ENCODE results near the gene NFAT5. TPM values are rescaled to one million over a fixed set of nuclear protein-coding genes. Genes with fewer than 3 reads are reported as not detected.

The NFAT5 gene
- total RNA-seq, 1 donor from 2014 or later, result 48.3 TPM

- intact Hi-C loops (cut with micrococcal nuclease), result no loop called here
- POLR2A ChIA-PET, result interaction anchor here (0.6 kb wide), 2 partner anchors 85 to 208 kb away, joined by 3 to 4 read pairs; no protein-coding TSS in a partner anchor
- Mint-ChIP-seq H3K27ac (peak overlapping the region; percentile 30), H3K4me1 (peaks cover 25% of the 10 kb centered on the region), H3K9me3 (no peaks in the 10 kb centered on the region), H3K36me3 (ENCODE audit: low read depth) (peaks cover 23% of the 10 kb centered on the region), H3K27me3 (no peaks in the 10 kb centered on the region), H3K4me3 (no peak overlapping the region)
- ATAC-seq (ENCODE audit: low read depth) (no peak), DNase-seq (no peak)
- CTCF ChIA-PET, result no interaction called here
- TF ChIP-seq, protein P1, sequence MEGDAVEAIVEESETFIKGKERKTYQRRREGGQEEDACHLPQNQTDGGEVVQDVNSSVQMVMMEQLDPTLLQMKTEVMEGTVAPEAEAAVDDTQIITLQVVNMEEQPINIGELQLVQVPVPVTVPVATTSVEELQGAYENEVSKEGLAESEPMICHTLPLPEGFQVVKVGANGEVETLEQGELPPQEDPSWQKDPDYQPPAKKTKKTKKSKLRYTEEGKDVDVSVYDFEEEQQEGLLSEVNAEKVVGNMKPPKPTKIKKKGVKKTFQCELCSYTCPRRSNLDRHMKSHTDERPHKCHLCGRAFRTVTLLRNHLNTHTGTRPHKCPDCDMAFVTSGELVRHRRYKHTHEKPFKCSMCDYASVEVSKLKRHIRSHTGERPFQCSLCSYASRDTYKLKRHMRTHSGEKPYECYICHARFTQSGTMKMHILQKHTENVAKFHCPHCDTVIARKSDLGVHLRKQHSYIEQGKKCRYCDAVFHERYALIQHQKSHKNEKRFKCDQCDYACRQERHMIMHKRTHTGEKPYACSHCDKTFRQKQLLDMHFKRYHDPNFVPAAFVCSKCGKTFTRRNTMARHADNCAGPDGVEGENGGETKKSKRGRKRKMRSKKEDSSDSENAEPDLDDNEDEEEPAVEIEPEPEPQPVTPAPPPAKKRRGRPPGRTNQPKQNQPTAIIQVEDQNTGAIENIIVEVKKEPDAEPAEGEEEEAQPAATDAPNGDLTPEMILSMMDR (IDR thresholded peaks at IDR 0.05), result no peak
Observed at GRCh38 chr16:69589434-69590269, 23.9 kb downstream of the NFAT5 start.

DNA sequence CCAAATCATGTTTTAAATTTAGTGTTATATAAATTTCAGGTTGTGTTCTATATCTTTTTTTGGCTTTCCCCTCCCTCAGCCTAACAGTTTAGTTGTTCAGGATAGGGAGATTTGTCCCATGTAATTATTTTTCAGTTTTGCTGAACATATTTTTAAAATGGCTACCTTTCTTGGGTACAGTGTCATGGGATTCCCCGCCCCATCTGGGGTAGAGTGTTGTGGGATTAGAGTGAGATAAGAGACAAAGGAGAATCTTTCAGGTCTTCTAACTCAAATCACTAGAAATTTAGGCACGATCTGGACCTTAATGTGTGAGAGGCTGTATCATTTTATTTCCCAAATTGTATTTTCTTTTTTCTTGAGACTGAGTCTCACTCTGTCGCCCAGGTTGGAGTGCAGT, 24.8 kb downstream of the NFAT5 start:
- peaks cover 30% of the 10 kb centered on the region for H3K4me1 Mint-ChIP-seq
- peaks cover 18% of the 10 kb centered on the region for H3K36me3 Mint-ChIP-seq (ENCODE audit: low read depth)
- no peak for DNase-seq
- H3K4me3 Mint-ChIP-seq, result no peak overlapping the region
- ChIA-PET CTCF (no interaction called here), POLR2A (no interaction called here)
- H3K27me3 Mint-ChIP-seq, result no peaks in the 10 kb centered on the region
- intact Hi-C loops (cut with micrococcal nuclease), result no loop called here
- H3K27ac Mint-ChIP-seq, result no peak overlapping the region
- ATAC-seq (ENCODE audit: low read depth), result no peak
- TF ChIP-seq, protein P1 (IDR thresholded peaks at IDR 0.05), result no peak
- H3K9me3 Mint-ChIP-seq, result no peaks in the 10 kb centered on the region

GRCh38 chr16:69593751-69594255, 28.0 kb downstream of the NFAT5 start:
- Mint-ChIP-seq H3K27ac (no peak overlapping the region), H3K27me3 (no peaks in the 10 kb centered on the region), H3K4me1 (peaks cover 28% of the 10 kb centered on the region), H3K9me3 (no peaks in the 10 kb centered on the region), H3K4me3 (no peak overlapping the region), H3K36me3 (ENCODE audit: low read depth) (peaks cover 7% of the 10 kb centered on the region)
- ChIA-PET CTCF (no interaction called here), POLR2A (no interaction called here)
- no peak for ATAC-seq (ENCODE audit: low read depth)
- intact Hi-C loops (cut with micrococcal nuclease), result no loop called here
- DNase-seq, result no peak
- TF ChIP-seq, protein P1 (IDR thresholded peaks at IDR 0.05), result no peak

- H3K27me3 Mint-ChIP-seq, result no peaks in the 10 kb centered on the region
- POLR2A ChIA-PET, result interaction anchor here (0.6 kb wide), 1 partner anchor 297 kb away, joined by 3 read pairs; no protein-coding TSS in a partner anchor
Observed at GRCh38 chr16:69595127-69596036, 29.6 kb downstream of the NFAT5 start.

More at GRCh38 chr16:69595127-69596036, 29.6 kb downstream of the NFAT5 start:
- H3K4me3 Mint-ChIP-seq, result no peak overlapping the region
- peaks cover 5% of the 10 kb centered on the region for H3K36me3 Mint-ChIP-seq (ENCODE audit: low read depth)
- H3K9me3 Mint-ChIP-seq, result no peaks in the 10 kb centered on the region
- TF ChIP-seq, protein P1 (IDR thresholded peaks at IDR 0.05), result no peak
- H3K4me1 Mint-ChIP-seq, result peaks cover 34% of the 10 kb centered on the region
- intact Hi-C loops (cut with micrococcal nuclease), result no loop called here
- CTCF ChIA-PET, result no interaction called here
- ATAC-seq (ENCODE audit: low read depth) (no peak), DNase-seq (no peak)
- H3K27ac Mint-ChIP-seq, result no peak overlapping the region

Measured in activated B cell treated with CpG ODN at 0.5 μM for 24 hours (primary cell).